Stimulated activated CD4-positive, alpha-beta T cell treated with anti-CD3 and anti-CD28 coated beads, Interleukin-12 subunit alpha, Interleukin-12 subunit beta, amount 100 ng/mL, for 24 hours (primary cell): ENCODE results near the gene ZNF835.

Source experiments
- DNase-seq, 2 experiments: peaks; one replicate each; pipeline ENCODE4 v3.0.0-alpha.2; 2020; ENCODE audit warnings: low read depth in 2 of 2

Gene ZNF835

DNA sequence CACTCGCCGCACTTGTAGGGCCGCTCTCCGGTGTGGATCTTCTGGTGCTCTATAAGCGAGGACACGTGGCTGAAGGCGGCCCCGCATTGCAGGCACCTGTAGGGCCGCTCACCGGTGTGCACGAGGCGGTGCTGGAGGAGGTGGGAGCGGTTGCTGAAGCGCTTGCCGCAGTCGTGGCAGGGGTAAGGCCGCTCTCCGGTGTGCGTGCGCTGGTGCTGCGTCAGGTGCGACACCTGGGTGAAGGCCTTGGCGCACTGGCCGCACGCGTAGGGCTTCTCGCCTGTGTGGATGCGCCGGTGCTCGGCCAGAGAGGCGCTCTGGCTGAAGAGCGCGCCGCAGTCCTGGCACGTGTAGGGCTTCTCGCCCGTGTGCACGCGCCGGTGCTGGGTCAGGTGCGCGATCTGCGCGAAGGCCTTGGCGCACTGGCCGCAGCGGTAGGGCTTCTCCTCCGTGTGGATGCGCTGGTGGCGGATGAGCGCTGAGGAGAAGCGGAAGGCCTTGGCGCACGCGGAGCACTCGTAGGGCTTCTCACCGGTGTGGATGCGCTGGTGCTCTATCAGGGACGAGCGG, 7.5 kb downstream of the ZNF835 start:
- DNase-seq: no peak

DNA sequence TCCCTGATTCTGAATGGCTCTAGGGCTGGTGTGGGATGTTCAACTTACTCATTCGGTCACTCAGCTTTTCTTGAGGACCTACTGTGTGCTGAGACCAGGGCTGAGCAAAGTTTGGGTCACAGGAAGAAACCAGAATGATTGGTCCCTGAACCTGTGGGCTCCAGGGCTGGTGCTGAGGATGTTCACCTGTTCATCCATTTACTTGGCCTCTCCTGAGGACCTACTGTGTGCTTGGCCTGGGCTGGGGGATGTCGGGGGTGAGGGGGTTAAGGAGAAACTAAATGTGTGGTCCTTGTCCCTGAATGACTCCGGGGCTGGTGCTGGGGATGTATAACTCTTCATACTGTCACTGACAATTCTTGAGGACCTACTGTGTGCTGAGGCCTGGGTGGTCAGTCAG, 10.3 kb downstream of the ZNF835 start:
- DNase-seq: no peak

DNA sequence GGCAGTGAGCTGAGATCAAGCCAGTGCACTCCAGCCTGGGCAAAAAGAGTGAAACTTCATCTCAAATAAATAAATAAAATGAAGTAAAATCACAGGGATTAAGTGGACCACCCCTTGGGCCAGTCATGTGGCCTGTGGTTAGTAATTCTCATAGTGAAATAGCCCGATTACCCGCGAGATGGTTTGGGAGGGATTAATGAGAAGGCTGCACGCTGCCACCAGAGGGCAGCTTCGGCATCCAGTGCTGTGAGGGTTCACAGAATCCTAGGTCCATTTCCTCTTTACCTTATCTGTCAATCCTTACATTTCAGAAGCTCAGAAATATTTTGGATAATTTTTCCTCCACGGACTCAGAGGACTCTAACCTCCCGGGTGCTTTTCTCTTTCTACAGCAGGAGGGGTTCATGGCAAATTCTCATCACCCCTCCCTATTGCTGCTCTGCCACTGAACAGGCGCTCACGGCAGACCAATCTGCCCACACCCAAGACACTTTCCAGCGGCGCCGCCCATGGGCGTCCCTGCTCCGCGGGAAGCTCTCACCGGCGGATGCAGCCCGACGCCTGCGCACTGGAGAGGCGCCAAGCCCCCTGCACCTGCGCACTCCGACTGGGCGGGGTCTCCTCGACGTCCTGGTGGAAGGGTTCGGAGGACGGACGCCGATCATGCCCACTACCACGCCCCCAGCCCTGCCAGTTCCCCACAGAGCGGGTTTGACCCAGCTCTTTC, 11.0 kb downstream of the ZNF835 start:
- DNase-seq: no peak

DNA sequence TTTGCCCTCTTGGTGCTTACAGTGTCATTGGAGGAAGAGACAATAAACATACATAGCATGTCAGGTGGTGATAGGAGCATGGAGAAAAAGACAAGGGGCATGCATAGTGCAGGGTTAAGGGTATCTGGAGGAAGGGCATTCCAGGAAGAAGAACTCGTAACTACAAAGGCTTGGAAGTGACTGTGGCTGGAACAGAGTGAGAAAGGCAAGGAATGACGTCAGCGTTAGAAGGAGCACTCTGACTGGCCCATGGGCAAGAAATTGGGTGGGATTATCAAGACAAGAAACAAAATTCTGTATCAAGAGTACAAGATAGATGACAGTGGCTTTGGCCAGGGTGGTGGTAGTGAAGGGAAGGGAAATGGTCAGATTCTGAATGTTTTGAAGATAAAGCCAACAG, 17.4 kb downstream of the ZNF835 start:
- DNase-seq: no peak

DNA sequence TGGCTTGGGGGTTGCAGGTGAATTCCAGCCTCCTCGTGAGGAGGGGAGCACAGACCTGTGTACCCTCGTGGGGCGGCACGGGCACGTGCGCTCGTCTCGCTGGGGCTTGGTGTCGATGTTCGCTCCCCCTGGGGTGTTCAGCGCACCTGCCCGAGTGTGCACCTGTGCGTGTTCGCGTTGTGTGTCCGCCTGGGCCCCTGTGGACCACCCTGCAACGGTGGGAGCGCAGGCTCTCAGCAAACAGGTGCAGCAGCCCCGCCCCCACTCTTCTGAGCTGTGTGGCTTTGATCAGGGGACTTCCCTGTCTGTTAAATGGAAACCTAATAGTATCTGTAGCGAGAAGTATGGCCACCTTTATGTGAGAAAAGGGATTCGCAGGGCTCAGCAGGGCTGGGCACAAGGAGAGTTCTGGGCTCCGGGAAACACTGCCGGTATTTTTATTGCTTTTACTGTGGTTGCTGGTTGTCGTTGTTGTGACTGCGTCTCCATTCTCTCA, 28.0 kb downstream of the ZNF835 start:
- DNase-seq: no peak

DNA sequence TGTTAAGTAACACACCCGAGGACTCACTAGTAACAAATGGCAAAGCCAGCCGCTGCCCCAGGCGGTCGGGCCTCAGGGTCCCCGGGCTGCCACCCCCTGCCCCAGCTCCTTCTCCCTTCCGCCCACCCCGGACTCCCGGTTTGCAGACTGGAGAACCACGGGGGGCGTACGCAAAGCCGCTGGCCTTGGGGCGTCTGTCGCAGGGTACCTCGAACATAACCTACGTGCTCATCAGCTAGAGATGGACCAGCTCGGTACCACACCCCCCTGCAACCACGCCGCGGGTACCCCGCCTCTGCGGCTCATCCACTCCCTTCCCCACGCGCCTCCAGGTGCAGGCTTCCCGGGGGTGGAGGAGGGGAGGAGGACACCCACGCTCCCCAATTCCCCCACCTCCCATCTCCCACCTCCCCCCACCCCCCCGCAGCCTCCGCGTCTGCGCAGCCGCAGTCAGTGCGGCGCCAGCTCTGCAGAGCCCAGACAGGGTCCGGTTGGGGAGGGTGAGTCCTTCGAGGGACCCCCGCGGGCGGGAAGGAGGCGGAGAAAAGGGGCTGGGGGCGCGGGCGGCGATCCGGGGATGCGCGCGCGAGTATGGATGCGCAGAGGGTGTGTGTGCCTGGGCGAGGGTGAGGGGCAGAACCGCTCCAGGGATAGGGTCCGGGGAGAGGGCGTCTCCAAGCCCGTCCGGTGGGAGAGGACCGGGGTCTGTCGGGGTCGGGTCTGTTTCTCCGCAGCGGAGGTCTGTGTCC, 28.7 kb downstream of the ZNF835 start, which contains the start of gene SMIM17:
TSS of gene SMIM17 (plus strand) at position 449 of the 749 bp plus-strand sequence. CDS start 2,509 bp downstream, outside the sequence.
- no peak for DNase-seq

DNA sequence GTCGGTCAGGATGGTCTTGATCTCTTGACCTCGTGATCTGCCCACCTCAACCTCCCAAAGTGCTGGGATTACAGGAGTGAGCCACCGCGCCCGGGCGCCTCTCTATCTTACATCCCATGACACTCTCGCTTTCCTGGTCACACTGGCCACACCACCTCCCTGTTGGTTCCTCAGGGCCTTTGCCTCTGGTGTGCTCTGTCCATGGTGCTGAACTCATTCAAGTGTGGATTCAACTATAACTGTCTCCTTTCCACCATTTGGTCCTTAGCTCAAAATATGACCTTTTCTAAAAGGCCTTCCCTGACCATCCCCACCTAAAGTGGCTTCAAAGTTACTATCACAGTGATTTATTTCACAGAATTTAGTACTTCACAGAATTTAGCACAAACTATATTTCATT, 32.3 kb downstream of the ZNF835 start:
- DNase-seq: no peak

DNA sequence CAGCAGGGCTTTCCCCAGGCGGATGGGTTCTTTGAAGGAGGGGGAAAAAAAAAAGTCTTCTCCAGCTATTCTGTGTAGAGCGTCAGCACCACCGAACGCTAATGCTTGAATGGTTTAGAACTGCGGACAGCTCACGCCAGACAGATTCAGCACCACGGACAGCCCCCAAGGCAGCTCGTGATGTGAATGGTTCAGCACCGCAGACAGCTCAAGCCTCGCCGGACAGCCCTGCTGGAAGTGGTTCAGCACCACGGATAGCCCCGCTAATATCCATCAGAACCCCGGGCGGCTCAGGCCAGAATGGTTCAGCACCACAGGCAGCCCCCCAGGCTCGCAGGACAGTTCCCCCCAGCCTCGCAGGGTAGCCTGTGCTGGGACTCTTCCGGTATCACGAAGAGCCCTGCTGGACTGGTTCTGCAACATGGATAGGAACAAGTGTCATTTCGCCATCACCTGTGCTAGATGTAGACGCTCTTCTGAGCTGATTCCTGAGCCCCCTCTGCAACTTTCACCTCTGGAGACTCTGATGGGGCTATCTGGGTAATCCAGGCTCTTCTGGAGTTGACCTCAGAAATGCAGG, 33.5 kb downstream of the ZNF835 start:
- peak in 1 of 2 experiments; percentile 26 for DNase-seq

DNA sequence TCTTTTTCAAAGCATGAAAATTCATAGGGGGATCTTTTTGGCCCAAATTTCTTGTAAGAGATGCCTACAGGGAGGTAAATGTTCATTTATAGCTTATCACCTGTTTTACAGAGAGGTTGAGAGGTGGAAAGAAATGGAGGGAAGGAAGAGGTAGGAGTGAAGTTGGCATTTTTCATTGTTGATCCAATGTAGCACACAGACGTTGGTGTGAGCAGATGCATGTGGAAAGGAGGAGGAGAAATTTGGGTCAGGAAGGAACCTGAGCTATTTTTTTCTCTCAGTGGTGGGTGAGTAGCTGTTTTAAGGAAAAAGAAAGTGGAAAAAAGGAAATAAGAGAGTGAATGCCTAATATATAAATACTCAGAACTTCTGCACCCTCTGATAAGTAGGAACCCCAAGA, 38.5 kb downstream of the ZNF835 start:
- DNase-seq: no peak

DNA sequence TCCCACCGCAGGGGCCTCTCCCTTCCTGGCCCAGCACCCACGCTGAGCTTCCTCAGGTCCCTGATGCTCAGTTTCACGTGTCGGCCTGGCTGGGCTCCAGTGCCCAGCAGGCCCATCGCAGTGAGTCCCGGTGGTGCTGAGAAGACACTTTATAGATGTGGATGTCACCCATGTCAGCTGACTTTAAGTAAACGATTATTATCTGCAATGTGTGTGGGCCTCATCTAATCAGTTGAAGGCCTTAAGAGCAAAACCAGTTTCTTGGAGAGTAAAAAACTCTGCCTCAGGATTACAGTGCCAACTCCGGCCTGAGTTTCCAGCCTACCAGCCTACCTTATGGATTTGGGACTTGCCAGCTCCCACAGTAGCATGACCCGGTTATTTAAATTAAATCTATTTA, 45.8 kb downstream of the ZNF835 start:
- no peak for DNase-seq

DNA sequence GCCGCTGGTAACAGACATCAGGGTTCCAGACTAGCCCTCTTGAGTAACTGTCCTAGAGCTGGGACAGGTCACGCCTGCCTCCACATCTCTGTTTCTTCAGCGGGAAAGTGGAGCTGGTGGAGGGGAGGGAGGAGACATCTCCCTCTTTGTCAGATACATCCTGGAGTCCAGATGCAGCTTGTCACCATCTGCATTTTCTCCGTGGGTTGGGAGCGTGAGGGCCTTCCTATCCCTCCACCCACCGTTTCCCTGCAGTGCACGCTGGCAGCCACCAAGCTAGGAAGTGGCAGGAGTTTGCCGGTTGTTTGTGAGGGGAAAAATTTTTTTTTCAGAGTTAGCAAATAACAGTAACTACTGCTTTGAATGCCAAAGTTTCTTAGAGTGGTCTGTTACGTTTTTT, 48.6 kb downstream of the ZNF835 start:
- DNase-seq: no peak

DNA sequence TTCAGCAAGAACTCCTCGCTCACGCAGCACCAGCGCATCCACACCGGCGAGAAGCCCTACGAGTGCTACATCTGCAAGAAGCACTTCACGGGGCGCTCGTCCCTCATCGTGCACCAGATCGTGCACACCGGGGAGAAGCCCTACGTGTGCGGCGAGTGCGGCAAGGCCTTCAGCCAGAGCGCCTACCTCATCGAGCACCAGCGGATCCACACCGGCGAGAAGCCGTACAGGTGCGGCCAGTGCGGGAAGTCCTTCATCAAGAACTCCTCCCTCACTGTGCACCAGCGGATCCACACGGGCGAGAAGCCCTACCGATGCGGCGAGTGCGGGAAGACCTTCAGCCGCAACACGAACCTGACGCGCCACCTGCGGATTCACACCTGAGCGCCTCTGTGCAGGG, 49.2 kb downstream of the ZNF835 start:
- no peak for DNase-seq

DNA sequence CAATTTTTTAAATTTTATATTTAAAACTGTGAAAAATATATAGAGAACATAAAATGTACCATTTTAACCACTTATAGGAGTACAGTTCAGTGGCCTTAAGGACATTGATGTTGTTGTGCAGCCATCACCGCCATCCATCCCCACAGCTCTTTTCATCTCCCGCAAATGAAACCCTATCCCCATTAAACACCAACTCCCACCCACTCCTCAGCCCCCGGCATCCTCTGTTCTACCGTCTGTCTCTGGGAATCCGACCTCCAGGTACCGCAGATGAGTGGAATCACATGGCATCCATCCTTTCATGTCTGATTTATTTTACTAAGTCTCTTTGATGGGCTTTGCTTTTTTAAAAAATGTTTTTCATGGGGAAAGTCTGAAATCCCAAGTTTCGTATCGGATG, 52.4 kb downstream of the ZNF835 start:
- DNase-seq: no peak

DNA sequence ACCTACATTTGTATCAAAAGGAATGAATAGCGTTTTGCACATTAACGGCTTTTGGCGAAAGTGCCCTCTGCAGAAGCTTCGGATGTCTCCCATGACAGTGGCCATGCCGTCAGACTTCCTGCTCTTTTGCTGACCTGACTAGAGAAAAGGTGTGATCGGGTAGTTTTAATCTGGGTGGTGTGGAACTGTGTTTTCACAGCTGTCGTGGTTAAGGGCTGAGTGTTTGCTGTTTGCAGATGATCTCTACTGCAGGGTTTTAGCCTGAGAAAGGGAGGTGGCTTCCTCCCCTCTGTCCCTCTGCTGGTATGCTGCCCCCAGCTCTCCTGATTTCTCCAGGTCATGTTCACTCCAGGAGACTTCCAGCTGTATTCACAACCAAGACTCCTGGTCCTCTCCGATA, 54.0 kb downstream of the ZNF835 start:
- no peak for DNase-seq

DNA sequence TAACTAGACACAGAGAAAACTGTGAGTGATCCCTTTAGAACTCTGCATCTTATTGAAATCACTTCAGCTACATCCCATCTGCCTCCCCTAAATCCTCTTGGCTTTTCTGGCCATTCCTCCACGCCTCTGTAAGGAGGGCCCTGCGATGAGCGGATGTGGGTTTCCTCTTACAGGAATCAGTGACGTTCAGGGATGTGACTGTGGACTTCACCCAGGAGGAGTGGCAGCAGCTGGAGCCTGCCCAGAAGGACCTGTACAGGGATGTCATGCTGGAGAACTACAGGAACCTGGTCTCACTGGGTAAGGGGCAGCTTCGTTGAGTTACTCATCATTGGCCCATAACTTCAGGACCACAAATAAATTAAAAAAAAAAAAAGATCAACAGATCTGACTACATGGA, 57.9 kb downstream of the ZNF835 start:
- no peak for DNase-seq

DNA sequence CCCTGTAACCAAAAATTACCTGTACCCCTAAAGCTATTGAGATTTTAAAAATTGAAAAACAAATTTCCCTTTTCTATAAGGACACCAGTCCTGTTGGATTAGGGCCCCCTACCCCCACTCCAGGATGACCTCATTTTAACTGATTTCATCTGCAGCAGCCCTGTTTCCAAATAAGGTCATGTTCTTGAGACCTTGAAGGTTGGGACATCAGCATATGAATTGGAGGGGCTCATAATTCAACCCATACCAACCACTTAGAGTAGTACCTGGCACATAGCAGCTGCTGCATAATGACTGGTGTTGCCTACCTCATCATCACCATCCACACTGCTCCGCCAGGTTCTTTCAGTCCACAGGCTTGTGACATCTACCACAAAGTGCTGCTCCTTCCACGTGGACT, 58.8 kb downstream of the ZNF835 start:
- DNase-seq: no peak
